Measurements from ENCODE around the gene MYZAP.

GRCh38 chr15:57586661-57587424 lies 4.9 kb upstream of the MYZAP start:
- TF ChIP-seq ZNF263 (CRISPR knock-in tag; IDR thresholded peaks at IDR 0.05; ENCODE audit: low read depth) (no peak), ZNF219 (CRISPR knock-in tag; IDR thresholded peaks at IDR 0.05; ENCODE audit: borderline replicate concordance) (no peak), CTCF (IDR thresholded peaks at IDR 0.05) (no peak), NR2C2 (CRISPR knock-in tag; IDR thresholded peaks at IDR 0.05) (no peak), CREM (CRISPR knock-in tag; IDR thresholded peaks at IDR 0.05) (no peak), KAT7 (CRISPR knock-in tag; IDR thresholded peaks at IDR 0.05; ENCODE audit: borderline replicate concordance) (no peak), JUN (CRISPR knock-in tag; IDR thresholded peaks at IDR 0.05) (no peak)
